GM19463 (cell line): ENCODE data around the gene CXXC4.

Source experiments
- ATAC-seq: cut with Tn5 transposase; IDR thresholded peaks from one replicate; pipeline ENCODE4 v1.9.1; 2021; ENCODE audit warnings: mild to moderate bottlenecking, moderate library complexity; ENCODE audit not compliant: unreplicated experiment

CXXC4 gene

GRCh38 chr4:104424475-104424941, 70.2 kb downstream of the CXXC4 start:
- ATAC-seq = no peak

- ATAC-seq = no peak
These were observed 73.1 kb downstream of the CXXC4 start for GRCh38 chr4:104421566-104421965.

GRCh38 chr4:104420766-104421165, 73.9 kb downstream of the CXXC4 start:
- ATAC-seq = no peak
